Right kidney (tissue), 1 donor: ENCODE data around the gene CAB39L.
"Not testable (repeated sequence)": the region's sequence is repeated elsewhere in the genome, so short reads cannot be mapped to it uniquely, and the experiment has no call there.

Experiments
- DNase-seq: peaks from one replicate; pipeline ENCODE4 v3.0.0-alpha.2; 2016

The CAB39L gene

GRCh38 chr13:49347650-49348385 lies 96.0 kb downstream of the CAB39L start:
- no peak for DNase-seq

- DNase-seq = no peak
Measured at GRCh38 chr13:49346460-49346859, 97.4 kb downstream of the CAB39L start.

GRCh38 chr13:49343731-49344130 lies 100.1 kb downstream of the CAB39L start:
- no peak for DNase-seq

GRCh38 chr13:49343255-49343654 lies 100.6 kb downstream of the CAB39L start:
- DNase-seq = no peak

- DNase-seq = no peak
Measured at GRCh38 chr13:49342454-49342853, 101.4 kb downstream of the CAB39L start.

GRCh38 chr13:49341941-49342340 lies 101.9 kb downstream of the CAB39L start:
- no peak for DNase-seq

GRCh38 chr13:49341517-49341916 lies 102.3 kb downstream of the CAB39L start:
- DNase-seq = no peak

- DNase-seq = no peak
Measured at GRCh38 chr13:49340161-49340560, 103.7 kb downstream of the CAB39L start.

- no peak for DNase-seq
Measured at GRCh38 chr13:49336655-49337054, 107.2 kb downstream of the CAB39L start.

- no peak for DNase-seq
Measured at GRCh38 chr13:49330546-49330864, 113.4 kb downstream of the CAB39L start.

GRCh38 chr13:49329831-49330545 lies 113.9 kb downstream of the CAB39L start:
- DNase-seq = no peak

- not testable (repeated sequence) for DNase-seq
Measured at GRCh38 chr13:49327145-49327544, 116.7 kb downstream of the CAB39L start.

- DNase-seq = no peak
Measured at GRCh38 chr13:49326222-49326917, 117.5 kb downstream of the CAB39L start.

- DNase-seq = no peak
Measured at GRCh38 chr13:49323344-49323743, 120.5 kb downstream of the CAB39L start.

- no peak for DNase-seq
Measured at GRCh38 chr13:49322702-49323101, 121.2 kb downstream of the CAB39L start.

- no peak for DNase-seq
Measured at GRCh38 chr13:49320975-49321374, 122.9 kb downstream of the CAB39L start.

GRCh38 chr13:49319951-49320350 lies 123.9 kb downstream of the CAB39L start:
- no peak for DNase-seq

GRCh38 chr13:49319551-49319950 lies 124.3 kb downstream of the CAB39L start:
- DNase-seq = no peak

GRCh38 chr13:49315756-49316482 lies 127.9 kb downstream of the CAB39L start:
- no peak for DNase-seq

- DNase-seq = no peak
Measured at GRCh38 chr13:49315036-49315565, 128.8 kb downstream of the CAB39L start.

- DNase-seq = no peak
Measured at GRCh38 chr13:49314344-49314882, 129.5 kb downstream of the CAB39L start.

- no peak for DNase-seq
Measured at GRCh38 chr13:49311816-49312215, 132.0 kb downstream of the CAB39L start.
